GM21576 (cell line): Measurements from ENCODE around the gene CHIT1.

Experiments
- ATAC-seq: cut with Tn5 transposase; IDR thresholded peaks from one replicate; pipeline ENCODE4 v1.9.1; 2021; ENCODE audit warnings: mild to moderate bottlenecking, moderate library complexity; ENCODE audit not compliant: unreplicated experiment

The CHIT1 gene

DNA sequence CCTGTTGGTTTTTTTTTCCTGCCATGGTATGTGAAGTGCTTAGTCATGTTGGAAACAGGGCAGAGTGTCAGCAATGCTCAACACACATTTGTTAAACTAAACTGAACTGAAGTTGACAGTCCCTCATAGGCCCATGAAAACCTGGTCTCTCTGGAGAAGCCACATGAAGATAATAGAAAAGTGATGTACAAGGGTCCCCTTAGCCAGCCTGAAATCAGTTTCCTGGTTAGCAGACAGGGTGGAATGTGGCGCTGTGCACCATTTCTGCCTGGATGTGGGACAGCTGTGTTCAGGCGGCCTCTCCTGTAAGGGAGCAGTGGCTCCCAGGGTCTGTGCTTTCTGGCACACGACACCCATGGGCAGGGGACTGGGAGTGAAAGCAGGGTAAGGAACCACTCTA is 33.1 kb downstream of the CHIT1 start:
- no peak for ATAC-seq

DNA sequence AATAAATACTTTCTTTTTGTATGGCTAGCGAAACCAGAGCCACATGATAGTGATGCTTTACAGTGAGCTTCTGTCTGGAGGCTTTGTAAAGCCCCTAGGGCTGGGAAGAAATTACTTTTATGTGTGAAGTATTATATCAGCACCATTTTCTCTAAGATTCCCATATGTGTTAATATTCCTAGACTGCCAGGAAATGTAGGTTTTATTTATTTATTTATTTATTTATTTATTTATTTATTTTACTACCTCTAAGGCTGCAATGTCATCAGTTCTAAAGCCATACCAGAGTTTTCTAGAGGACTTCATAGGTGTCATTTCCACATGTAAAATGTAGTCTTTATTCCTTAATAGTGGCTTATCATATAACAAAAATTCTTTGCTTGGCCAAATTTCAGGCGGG is 38.5 kb downstream of the CHIT1 start:
- no peak for ATAC-seq

DNA sequence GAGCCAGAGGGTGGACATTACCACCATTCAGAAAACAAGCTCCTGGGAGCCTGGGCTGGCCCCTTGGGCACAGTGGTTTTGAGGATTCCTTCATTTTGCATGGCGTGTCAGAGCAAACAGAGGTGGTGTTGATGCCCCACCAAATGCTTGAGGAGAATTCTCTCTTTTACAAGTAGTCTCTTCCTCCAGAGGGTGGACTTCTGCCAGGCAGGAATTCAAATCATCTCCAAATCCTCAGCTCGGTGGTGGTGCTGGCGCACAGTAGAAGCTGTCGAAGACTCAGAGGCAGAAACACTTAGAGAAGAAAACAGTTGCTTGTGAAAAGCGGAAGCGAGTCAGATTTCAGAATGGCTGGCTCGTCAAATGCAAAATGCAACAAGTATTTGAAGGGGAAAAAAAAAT is 39.5 kb downstream of the CHIT1 start:
- no peak for ATAC-seq

DNA sequence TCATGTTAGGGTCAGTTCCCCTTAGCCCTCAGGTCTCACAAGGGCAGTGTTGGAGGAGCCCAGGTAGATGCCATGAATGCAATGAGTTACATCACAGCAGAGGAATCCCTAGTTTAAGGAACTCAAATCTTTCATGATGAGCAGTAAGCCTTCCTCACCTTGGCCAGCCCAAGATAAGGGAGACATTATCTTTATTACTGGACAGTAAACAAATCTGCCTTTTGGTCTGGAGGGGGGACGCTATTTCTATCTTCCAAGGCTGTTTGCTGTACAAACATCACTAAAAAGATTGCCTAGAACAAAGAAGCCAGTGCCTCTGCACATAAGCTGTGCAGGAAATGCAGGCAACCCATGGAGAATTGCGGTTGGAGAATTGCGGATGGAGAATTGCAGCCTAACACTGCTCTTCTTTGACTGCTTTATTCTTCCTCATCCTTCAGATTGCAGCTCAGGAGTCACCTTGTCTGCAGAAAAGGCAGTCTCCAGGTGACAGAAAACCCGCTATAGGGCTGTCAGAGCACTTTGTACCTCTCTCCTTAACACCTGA is 40.7 kb downstream of the CHIT1 start:
- ATAC-seq: no peak

DNA sequence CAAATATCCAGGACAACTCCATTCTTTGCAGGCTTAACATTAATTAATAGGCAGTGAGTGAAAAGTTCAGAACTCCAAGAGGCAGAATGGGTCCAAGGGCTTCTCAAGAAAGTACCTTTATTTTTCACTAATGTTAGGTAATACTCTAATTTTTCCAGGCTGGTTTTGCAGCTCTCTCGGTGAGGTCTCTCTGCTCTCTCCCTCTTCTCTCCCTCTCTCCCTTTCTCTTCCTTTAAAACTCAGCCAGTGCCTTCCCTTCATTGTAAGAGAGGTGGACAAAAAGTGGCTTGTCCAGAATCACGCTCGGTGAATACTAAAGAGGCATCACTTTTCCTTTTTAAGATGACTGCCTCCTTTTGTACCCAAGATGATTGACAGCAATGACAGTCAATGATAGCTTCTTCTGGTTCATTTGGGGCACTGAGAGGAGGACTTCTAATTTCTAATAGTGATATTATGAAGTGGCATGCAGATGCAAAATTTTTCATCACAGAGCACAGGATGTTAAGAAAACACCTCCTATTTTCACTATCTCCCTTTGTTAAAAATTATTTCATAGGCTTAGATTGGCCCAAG is 41.7 kb downstream of the CHIT1 start:
- no peak for ATAC-seq

DNA sequence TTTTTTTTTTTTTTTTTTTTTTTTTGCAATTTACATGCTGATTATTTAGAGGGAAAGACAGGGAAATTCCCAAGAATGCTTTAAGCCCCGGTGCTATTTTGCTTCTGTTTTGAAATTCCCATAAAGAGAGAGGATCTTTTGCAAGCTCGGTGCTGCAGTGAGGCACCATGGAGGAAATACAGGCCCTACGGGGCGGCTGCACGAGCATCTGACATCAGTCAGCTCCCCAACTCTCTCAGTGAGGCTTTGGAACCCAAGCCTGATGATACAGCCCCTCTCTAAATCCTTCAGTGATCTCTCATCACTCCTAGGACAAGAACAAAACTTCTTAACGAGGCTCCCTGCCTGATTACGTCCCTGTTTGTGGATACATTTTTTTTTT is 42.2 kb downstream of the CHIT1 start:
- ATAC-seq: no peak

DNA sequence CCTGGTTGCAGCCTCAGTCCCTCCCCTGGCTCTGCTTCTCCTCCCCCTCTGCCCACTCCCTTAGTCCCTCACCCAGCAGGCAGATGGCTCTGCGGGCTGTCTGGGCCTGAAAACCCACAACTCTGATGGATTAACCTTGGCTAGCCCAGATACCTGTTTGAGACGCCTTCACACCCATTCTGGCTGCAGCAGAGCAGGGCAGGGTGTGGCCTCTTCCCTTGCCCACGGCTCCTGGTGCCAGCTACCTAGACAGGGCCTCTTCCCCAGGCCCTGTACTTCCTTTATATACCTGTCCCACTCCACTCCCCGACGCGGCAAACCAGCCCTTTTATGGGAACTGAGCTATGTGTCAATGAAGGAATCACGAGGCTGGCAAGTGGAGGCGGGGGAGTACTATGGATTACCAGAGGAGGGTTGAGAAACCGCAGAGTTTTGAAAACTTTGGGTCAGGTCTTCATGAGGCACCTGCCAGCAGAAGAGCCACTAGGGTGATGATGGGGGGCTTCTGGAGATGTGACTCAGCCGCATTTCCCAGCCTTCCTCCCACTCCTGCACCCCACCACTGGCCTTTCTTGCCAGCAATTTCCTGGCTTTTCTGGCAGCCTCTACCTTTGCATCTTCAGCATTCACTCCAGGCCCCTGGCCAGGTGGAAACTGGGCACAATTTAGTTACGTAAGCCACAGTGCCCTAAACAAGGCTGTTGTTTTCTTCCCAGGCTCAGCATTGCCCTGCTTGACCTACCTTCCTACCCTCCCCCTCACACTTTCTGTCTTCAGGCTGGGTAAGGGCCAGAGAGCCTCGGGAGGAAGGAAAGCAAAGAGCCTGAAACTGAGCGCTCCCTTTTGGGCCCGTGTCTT is 42.8 kb downstream of the CHIT1 start, which contains the start of gene CHI3L1:
CHI3L1 (minus strand) TSS at position 259 of the 858 bp plus-strand sequence; CDS start at position 178, 81 bp downstream.
- ATAC-seq: no peak

DNA sequence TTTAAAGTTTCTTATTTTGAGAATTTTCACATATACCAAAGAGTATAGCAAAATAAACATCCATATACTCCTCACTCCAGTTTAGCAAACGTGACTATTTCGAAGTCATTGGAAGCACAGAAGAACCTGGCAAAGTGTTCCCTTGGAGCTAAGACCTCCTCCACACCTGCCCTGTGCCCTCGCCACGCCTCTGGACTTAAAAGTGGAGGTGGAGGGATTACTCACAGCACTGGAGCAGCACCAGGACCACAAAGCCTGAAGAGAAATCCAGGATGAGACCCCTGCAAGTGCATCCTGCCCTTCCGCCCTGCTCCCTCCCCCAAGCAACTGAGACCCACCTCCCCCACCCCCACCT is 43.4 kb downstream of the CHIT1 start:
- ATAC-seq: no peak

DNA sequence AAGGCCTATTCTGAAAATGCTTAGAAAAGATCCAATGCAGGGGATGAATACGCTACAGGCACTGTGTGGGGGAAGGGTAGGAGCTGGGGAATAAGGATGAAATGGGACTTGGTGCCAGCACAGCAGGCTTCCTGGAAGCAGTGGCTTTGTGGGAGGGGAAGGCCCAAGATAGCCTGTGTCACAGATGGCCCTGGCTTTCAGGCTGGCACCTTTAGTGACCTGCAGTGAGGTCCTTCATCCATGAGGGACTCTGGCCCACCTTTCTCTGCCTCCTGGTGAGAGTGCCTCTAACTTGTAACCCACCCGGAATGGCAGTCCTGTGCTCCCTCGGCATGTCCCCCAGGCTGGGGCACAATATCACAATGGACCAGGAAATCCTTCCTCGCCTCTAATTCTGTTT is 43.9 kb downstream of the CHIT1 start:
- ATAC-seq: no peak

DNA sequence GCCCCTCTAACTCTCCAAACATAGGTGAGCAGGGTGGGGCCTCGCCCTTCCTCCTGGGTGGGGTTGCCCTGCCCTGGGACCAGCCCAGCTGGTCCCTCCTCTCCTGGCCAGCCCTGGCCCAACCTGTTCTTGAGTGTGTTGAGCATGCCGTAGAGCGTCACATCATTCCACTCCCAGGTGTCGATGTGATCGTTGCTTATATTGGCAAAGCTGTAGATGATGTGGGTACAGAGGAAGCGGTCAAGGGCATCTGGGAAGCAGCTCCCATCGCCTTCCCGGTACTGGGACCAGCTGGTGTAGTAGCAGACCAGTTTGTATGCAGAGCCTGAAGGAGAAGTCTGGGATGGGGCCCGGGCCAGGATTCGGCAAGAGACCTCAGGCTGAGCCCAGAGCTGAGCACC is 44.4 kb downstream of the CHIT1 start:
- no peak for ATAC-seq

DNA sequence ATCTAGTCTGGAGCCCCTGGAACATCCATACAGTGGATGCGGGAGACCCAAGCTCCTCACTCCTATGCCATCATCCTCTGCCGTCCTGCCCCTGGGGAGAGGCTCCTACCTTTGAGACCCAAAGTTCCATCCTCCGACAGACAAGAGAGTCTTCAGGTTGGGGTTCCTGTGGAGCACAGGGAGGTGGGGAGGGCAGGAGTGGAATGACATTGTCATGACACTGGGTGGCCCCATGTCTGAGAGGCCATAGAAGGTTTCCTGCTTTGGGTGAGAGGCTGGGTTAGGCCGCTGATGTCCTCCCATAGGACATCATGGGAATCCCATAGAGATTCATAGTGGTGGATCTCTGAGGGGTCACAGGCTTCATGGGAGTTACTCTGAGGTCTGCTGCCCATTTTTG is 45.0 kb downstream of the CHIT1 start:
- no peak for ATAC-seq

DNA sequence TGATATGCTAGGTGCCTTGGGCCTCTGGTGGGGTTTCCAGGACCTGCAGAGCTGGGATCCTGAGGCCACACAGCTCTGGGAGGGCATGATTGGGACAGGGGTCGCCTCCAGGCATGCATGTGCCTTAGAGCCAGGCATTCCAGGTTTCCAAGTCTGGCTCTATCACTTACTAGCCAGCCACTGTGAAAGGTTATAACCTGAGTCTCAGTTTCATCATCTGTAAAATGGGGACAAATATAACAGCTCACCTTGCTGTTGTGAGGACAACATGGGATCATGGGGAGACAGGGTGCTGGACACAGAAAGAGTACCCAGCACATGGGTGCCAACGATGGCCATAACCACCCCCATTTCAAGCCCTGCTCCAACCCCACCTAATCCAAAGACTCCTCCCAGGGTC is 45.6 kb downstream of the CHIT1 start:
- no peak for ATAC-seq

DNA sequence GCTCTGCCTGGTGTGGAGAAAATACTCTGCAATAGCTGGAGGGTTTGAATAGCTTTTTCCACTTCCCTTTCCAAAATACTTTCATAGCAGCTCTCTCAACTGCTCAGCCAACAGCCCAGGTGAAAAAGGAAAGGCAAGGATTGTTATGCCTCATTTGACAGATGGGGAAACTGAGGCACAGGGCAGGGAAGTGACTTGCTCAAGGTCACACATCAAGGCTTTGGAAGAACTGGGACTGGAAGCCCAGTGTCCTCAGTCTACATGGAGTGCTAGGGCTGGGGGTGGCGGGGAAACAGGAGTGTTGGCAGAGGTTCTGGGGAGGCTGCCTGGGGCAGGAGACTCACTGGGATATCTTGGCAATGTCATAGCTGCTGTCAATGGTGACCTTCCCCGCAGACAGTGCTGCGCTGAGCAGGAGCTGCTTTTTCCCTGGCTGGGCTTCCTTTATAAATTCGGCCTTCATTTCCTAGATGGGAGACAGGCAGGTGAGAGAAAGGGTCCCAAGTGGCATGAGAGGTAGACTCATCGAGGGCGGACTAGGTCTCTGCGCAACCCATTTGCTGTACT is 47.0 kb downstream of the CHIT1 start:
- no peak for ATAC-seq

DNA sequence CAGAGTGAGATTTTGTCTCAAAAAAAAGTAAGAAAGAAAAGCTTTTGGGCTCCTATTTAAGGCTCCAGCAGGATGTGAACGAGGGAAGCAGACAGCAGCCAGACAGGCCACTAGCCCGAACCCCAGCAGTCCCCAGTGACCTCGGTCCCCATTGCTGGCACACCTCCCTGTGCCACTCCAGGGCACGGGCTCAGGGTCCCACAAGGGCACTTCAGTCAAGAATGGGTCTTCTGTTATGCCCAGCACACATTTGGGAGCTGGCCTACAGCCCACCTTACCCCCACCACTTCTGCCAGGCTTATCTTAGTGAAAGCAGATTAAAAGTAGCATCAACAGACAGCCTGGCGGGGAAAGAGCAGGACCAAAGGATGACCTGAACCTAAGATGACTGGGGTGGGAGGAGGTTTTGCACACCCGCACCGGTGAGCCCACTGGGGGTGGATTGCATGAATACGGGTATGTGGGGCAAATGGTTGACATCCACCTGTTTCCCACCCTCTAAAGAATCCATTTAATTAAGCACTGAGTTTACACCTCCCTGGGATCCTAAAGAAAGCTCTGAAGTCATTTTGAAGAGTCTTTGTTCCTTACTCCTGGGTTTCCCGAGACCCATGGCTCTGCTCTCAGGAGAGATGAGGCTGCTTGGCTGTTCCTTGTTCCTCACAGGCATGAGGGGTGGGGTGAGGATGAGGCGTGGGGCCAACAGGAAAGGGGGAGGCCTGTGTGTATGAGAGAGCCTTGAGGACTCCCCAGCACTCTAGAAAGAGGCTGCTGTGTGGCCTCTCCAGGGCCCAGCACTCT is 47.7 kb downstream of the CHIT1 start:
- ATAC-seq: no peak

DNA sequence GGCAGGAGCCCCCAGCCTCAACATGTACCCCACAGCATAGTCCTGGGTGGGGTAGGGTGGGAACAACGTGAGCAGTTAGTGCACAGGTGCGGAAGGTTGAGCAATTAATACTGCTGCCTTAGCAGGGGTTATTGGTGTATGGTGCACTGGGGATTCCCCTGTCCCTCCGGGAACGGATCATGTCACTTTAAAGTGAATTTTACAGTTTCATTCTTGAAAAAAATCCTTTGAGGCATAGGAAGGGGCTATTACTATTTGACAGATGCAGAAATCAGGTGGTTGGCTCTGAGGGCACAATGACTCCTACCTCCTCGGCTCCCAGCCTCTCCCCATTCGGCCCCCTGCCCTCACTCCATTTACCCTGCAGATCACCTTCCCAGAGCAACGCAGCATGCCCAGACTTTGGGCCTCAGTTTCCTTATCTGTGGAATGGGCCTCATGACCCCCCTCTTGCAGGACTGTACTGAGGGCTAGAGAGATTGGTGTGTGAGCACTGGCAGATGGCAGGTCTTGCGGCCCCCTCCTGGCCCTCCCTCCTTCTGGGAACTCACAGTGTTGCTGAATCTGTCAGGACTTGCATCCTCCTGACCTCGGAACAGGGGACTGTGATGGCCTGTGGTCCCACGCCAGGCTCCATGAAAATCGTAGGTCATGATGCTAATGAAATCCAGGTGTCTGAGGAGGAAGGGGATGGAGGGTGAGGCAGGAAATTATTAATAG is 48.7 kb downstream of the CHIT1 start:
- ATAC-seq: no peak

DNA sequence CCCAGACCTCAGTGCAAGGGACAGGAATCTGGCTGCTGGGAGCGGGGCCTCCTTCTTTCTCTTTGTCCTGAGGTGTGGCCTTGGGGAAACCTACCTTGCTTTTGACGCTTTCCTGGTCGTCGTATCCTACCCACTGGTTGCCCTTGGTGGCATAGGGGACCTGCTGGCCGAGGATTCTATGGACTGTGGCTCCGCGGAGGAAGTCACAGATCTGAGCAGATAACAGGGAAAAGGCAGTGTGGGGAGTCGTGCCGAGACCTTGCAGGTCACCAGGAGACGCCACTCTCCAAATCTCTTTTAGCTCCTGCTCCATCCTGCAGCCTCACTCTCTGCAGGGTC is 49.8 kb downstream of the CHIT1 start:
- no peak for ATAC-seq

DNA sequence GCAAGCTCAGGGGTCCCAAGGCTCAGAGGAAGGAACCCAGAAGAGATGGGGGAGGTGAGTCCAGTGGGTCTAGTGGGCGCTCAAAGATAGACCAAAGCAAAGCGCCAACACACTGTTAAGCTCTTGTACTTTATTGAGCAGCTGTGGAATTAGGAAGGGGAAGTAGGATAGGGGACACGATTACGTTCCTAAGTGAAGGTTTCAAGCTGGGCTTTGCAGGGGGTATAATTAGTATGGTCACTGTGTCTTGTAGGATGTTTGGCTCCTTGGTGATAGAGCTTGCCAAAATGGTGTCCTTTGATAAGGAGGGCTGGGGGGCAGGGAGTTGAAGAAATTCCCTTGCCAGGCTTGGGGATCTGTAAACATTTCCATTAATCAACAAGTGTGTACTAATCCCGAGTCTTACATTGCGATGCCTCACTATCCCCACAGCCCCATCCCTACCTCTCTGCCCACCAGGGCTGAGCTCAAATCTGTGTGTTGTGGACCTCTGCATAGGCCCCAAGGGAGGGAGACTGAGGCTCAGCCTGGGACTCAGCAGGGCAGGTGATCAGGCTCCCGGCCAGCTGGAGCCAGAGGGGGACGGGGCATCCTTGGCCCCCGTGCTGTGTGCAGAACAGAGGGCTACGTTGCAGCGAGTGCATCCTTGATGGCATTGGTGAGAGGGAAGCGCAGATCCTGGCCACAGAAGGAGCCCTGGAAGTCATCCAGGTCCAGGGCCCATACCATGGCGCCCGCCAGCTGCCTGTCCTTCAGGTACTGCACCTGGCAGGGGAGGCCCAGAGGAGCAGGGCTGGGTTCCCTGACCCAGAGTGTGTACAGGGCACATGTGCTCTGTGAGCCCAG is 50.4 kb downstream of the CHIT1 start:
- no peak for ATAC-seq

DNA sequence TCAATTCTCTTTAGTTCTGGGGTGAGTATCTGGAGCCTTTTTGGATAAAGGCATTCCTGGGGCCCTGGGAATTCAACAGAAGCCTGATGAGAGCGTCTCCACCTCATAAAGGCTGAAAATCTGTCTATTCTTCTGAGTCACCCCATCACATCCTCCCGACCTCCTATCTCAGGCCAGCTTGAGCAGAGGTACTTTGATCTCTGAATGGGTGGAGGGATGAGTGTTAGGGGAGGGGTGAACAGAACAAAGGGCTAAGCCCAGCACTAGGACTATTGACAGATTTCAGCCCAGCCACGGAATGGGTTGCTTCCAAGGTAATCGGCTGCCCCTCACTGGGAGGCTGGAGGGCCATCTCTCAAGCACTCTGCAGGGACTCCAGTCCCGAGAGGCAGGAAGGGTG is 51.4 kb downstream of the CHIT1 start:
- ATAC-seq: no peak

DNA sequence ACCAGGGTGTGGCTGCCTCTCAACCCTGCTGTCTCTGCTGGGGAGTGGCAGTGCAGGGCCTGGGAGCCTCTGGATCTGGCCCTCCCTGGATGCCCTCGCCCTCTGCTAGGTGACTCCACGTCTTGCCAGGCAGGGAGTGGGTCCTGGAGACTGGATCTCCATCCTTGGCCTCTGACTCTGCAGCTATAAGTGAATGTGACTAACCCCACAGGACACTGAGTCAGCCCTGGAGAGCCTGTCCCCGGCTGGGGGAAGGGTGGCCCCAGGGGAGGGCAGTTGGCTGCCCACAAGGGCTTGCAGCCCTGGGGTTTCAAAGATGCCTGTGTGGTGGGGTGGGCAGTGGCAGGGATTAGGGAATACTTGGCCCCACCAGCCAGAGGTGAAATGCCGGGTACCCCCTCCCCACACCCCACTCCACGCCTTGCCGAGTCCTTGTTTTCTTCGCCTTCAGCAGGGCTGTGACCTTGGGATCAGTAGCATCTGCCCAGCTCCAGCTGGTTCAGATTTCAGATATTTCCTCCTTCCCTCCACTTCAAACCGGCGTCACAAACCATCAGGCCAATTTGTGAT is 51.9 kb downstream of the CHIT1 start:
- no peak for ATAC-seq

DNA sequence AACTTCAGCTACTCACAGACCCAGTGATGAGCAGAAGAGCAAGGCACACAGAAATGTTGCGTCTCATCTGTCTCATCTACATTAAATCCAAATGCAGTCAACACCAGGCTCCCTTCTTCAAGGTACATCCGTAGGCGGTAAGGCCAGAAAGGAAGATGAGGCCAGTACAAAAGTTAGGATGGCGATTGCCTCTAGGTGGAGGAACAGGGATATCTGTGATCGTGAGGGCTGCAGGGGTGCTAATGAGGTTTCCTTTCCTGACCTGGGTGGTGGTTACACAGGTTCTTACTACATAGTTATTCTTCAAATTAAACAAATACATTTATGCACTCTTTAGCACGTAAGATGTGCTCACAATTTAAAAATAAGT is 52.5 kb downstream of the CHIT1 start:
- no peak for ATAC-seq
